Skeletal muscle tissue (tissue), 4 donors: ENCODE data around the gene BHLHA9. TPM values are rescaled to one million over a fixed set of nuclear protein-coding genes. Genes with fewer than 3 reads are reported as not detected.

Experiments used
- H3K27ac ChIP-seq: one replicate; pipeline ENCODE4 v1.7.0; 2013; ENCODE audit warnings: mild to moderate bottlenecking, low read depth, low read length, inconsistent platforms
- H3K27me3 ChIP-seq, 3 donors: one replicate each; pipeline ENCODE4 v1.7.0; 2013; ENCODE audit warnings: low read length in 3 of 3; ENCODE audit not compliant: control insufficient read depth in 3 of 3, insufficient read depth in 3 of 3
- H3K36me3 ChIP-seq, 3 donors: one replicate each; pipeline ENCODE4 v1.7.0; 2013; ENCODE audit warnings: low read length in 3 of 3; ENCODE audit not compliant: control insufficient read depth in 3 of 3, insufficient read depth in 3 of 3
- H3K4me1 ChIP-seq, 3 donors: one replicate each; pipeline ENCODE4 v1.7.0; 2013; ENCODE audit warnings: low read length in 3 of 3, mild to moderate bottlenecking in 3 of 3; ENCODE audit not compliant: control insufficient read depth in 3 of 3, insufficient read depth in 3 of 3
- H3K4me3 ChIP-seq, 3 donors: one replicate each; pipeline ENCODE4 v1.7.0; 2013; ENCODE audit warnings: low read length in 3 of 3
- H3K9ac ChIP-seq, 3 donors: one replicate each; pipeline ENCODE4 v1.7.0; 2013; ENCODE audit warnings: low read length in 3 of 3, mild to moderate bottlenecking in 3 of 3, moderate library complexity in 2 of 3, low read depth in 1 of 3
- H3K9me3 ChIP-seq, 3 donors: one replicate each; pipeline ENCODE4 v1.7.0; 2013; ENCODE audit warnings: low read length in 3 of 3; ENCODE audit not compliant: control insufficient read depth in 3 of 3
- total RNA-seq: library from RNA; depleted of rRNA; stranded (reverse); fragments of >200 nt; gene quantifications from one replicate; pipeline ENCODE4 v1.2.3, GENCODE V29; 2014
- donor health status: Osteomylitis.

The BHLHA9 gene
- total RNA-seq, 1 donor from 2014 or later: not detected

- H3K4me3 ChIP-seq: no peak overlapping the region
- no peak overlapping the region for H3K27ac ChIP-seq
- H3K9ac ChIP-seq: no peak overlapping the region
- H3K36me3 ChIP-seq: no peaks in the 10 kb centered on the region
- peaks cover 0 to 4% (median 3%) of the 10 kb centered on the region in 3 donors for H3K4me1 ChIP-seq
- H3K9me3 ChIP-seq: no peaks in the 10 kb centered on the region
- peaks cover 13 to 28% (median 27%) of the 10 kb centered on the region in 3 donors for H3K27me3 ChIP-seq
Observed at GRCh38 chr17:1272701-1273100, 2.5 kb downstream of the BHLHA9 start.

DNA sequence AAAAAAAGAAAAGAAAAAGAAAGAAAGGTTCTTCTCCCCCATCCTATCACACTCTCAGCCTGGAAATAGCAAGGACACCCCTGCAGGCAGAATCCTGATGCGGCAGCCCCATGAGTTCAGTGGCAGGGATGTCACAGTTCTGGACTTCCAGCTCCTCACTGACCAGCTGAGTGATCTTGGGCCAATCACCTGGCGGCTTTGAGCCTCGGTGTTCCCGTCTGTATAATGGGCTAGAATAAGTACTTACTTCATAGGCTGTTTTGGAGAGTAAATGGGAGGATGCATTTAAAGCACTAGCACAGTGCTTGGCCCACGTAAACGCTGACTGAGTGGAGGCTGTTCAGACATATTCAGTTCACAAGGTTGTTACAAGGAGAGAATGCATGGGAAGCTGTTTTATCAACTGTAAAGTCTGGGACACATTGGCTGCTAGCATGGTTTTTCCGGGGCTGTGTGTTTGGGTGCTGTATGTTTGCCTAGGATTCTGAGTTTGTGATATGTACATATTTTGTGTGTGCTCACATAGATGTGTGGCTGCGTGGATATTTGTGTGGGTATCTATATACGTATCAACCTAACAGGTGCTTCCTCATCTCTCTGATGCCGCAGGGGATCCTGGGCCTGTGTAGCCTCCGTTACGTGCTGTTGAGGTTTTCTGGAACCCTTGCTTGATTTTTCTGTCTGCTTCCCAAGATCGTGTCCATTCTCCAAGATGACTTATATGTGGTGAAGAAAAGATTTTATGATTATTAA is 3.4 kb downstream of the BHLHA9 start:
- Histone ChIP-seq H3K4me3 (no peak overlapping the region), H3K9ac (no peak overlapping the region), H3K27me3 (peaks cover 13 to 28% (median 27%) of the 10 kb centered on the region in 3 donors), H3K4me1 (peaks cover 0 to 2% (median 0%) of the 10 kb centered on the region in 3 donors), H3K27ac (no peak overlapping the region), H3K36me3 (no peaks in the 10 kb centered on the region), H3K9me3 (no peaks in the 10 kb centered on the region)

GRCh38 chr17:1274245-1274608 is 4.0 kb downstream of the BHLHA9 start:
- Histone ChIP-seq H3K36me3 (no peaks in the 10 kb centered on the region), H3K4me1 (no peaks in the 10 kb centered on the region), H3K9me3 (no peaks in the 10 kb centered on the region), H3K9ac (no peak overlapping the region), H3K4me3 (no peak overlapping the region), H3K27me3 (peaks cover 13 to 33% (median 26%) of the 10 kb centered on the region in 3 donors), H3K27ac (no peak overlapping the region)

GRCh38 chr17:1275205-1275961 is 5.1 kb downstream of the BHLHA9 start:
- Histone ChIP-seq H3K9me3 (no peaks in the 10 kb centered on the region), H3K4me3 (no peak overlapping the region), H3K27me3 (peaks cover 9 to 29% (median 26%) of the 10 kb centered on the region in 3 donors), H3K9ac (no peak overlapping the region), H3K4me1 (no peaks in the 10 kb centered on the region), H3K27ac (no peak overlapping the region), H3K36me3 (no peaks in the 10 kb centered on the region)

- Histone ChIP-seq H3K9me3 (no peaks in the 10 kb centered on the region), H3K4me1 (no peaks in the 10 kb centered on the region), H3K27me3 (peaks cover 9 to 29% (median 26%) of the 10 kb centered on the region in 3 donors), H3K36me3 (no peaks in the 10 kb centered on the region), H3K27ac (no peak overlapping the region), H3K4me3 (no peak overlapping the region), H3K9ac (no peak overlapping the region)
Observed at GRCh38 chr17:1275962-1276736, 5.9 kb downstream of the BHLHA9 start.

- H3K36me3 ChIP-seq: no peaks in the 10 kb centered on the region
- H3K27me3 ChIP-seq: peaks cover 0 to 14% (median 9%) of the 10 kb centered on the region in 3 donors
- no peak overlapping the region for H3K9ac ChIP-seq
- no peak overlapping the region for H3K27ac ChIP-seq
- no peaks in the 10 kb centered on the region for H3K9me3 ChIP-seq
- no peaks in the 10 kb centered on the region for H3K4me1 ChIP-seq
- H3K4me3 ChIP-seq: no peak overlapping the region
Observed at GRCh38 chr17:1280652-1281051, 10.4 kb downstream of the BHLHA9 start.

DNA sequence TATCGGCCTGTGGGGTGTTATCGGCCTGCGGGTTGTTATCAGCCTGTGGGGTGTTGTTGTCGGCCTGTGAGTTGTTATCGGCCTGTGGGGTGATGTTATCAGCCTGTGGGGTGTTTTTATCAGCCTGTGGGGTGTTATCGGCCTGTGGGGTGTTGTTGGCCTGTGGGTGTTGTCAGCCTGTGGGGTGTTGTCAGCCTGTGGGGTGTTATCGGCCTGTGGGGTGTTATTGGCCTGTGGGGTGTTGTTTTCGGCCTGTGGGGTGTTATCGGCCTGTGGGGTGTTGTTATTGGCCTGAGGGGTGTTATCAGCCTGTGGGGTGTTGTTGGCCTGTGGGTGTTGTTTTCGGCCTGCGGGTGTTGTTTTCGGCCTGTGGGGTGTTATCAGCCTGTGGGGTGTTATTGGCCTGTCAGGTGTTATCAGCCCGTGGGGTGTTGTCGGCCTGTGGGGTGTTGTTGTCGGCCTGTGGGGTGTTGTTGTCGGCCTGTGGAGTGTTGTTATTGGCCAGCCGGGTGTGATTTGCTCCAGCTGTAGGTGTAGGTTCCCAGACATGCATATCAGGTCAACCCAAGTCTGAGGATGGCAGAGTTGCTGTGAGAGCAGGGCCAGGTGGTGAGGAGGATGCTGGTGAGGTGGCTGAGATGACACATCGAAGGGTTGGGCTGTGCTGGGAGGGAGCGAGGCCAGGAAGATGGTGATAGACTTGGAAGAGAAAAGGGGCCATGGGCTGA is 16.3 kb downstream of the BHLHA9 start:
- Histone ChIP-seq H3K27me3 (peaks cover 0 to 2% (median 0%) of the 10 kb centered on the region in 3 donors), H3K4me3 (no peak overlapping the region), H3K9ac (no peak overlapping the region), H3K27ac (no peak overlapping the region), H3K36me3 (no peaks in the 10 kb centered on the region), H3K4me1 (no peaks in the 10 kb centered on the region), H3K9me3 (no peaks in the 10 kb centered on the region)

DNA sequence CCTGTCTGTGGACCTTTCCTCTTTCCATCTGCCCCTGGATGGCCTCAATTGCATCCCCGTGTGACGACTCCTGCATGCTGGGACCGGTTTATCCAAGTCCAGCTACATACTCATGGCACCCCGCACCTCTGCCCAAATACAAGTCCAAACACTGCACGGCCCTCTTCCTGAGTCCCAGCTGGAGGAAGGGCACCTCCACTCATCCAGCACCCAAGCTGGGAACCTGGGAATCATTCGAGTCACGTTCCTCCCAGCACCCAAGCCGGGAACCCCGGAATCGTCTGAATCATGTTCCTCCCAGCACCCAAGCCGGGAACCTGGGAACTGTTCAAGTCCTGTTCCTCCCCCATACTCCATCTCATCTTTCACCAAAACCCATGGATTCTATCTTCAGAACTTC is 19.5 kb downstream of the BHLHA9 start:
- Histone ChIP-seq H3K36me3 (no peaks in the 10 kb centered on the region), H3K27me3 (peaks cover 0 to 4% (median 2%) of the 10 kb centered on the region in 3 donors), H3K4me1 (no peaks in the 10 kb centered on the region), H3K4me3 (no peak overlapping the region), H3K9me3 (no peaks in the 10 kb centered on the region), H3K27ac (no peak overlapping the region), H3K9ac (no peak overlapping the region)

- Histone ChIP-seq H3K4me1 (no peaks in the 10 kb centered on the region), H3K9me3 (no peaks in the 10 kb centered on the region), H3K4me3 (no peak overlapping the region), H3K27me3 (peaks cover 2 to 8% (median 4%) of the 10 kb centered on the region in 3 donors), H3K36me3 (no peaks in the 10 kb centered on the region), H3K27ac (no peak overlapping the region), H3K9ac (no peak overlapping the region)
Observed at GRCh38 chr17:1290676-1291075, 20.4 kb downstream of the BHLHA9 start.
